Measurements from ENCODE around the gene TMEM259.

- TF ChIP-seq CTCF (IDR thresholded peaks at IDR 0.05) (no peak), EZH2 (IDR thresholded peaks at IDR 0.05; ENCODE audit: borderline replicate concordance, insufficient read depth, low read depth, low read length, poor library complexity, severe bottlenecking) (no peak)
Observed at GRCh38 chr19:1018932-1019615, 1.8 kb downstream of the TMEM259 start.
